Neural progenitor cell (in vitro differentiated cells): Measurements from ENCODE around the gene PRKAR1A. TPM values are rescaled to one million over a fixed set of nuclear protein-coding genes. Genes with fewer than 3 reads are reported as not detected.

Source experiments
- DNase-seq: peaks from one replicate; pipeline ENCODE4 v3.0.0-alpha.2; 2016; ENCODE audit warnings: low spot score
- H2AFZ ChIP-seq: fragments of 200-600 bp; sonication (generic); replicated peaks from 2 replicates; pipeline ENCODE4 v1.6.1; 2016; ENCODE audit warnings: antibody characterized with exemption
- H3F3A ChIP-seq: fragments of 200-600 bp; sonication (generic); 2 replicates; pipeline ENCODE4 v1.6.1; 2016; ENCODE audit warnings: antibody characterized with exemption, low read depth
- H3K27ac ChIP-seq: fragments of 200-600 bp; sonication (generic); 2 replicates; pipeline ENCODE4 v1.5.1; 2016; ENCODE audit warnings: mild to moderate bottlenecking
- H3K27me3 ChIP-seq: fragments of 200-600 bp; sonication (generic); 2 replicates; pipeline ENCODE4 v1.6.1; 2016; ENCODE audit warnings: mild to moderate bottlenecking, moderate library complexity
- H3K36me3 ChIP-seq: fragments of 200-600 bp; sonication (generic); 2 replicates; pipeline ENCODE4 v1.5.1; 2016
- H3K4me1 ChIP-seq: fragments of 200-600 bp; sonication (generic); 2 replicates; pipeline ENCODE4 v1.6.1; 2016; ENCODE audit warnings: mixed run types
- H3K4me2 ChIP-seq: fragments of 200-600 bp; sonication (generic); 2 replicates; pipeline ENCODE4 v1.6.1; 2016
- H3K4me3 ChIP-seq: fragments of 200-600 bp; sonication (generic); 2 replicates; pipeline ENCODE4 v1.5.1; 2016
- H3K79me2 ChIP-seq: fragments of 200-600 bp; sonication (generic); 2 replicates; pipeline ENCODE4 v1.6.1; 2016; ENCODE audit warnings: low read depth
- H3K9ac ChIP-seq: fragments of 200-600 bp; sonication (generic); 2 replicates; pipeline ENCODE4 v1.6.1; 2016
- H3K9me3 ChIP-seq: fragments of 200-600 bp; sonication (generic); 2 replicates; pipeline ENCODE4 v1.5.1; 2016; ENCODE audit warnings: low read depth
- H4K20me1 ChIP-seq: fragments of 200-600 bp; sonication (generic); 2 replicates; pipeline ENCODE4 v1.6.1; 2016; ENCODE audit warnings: low read depth
- H3K27ac Mint-ChIP-seq: 3 replicates; pipeline ENCODE4 v1.8.0; 2021; ENCODE audit warnings: mixed read lengths
- H3K27me3 Mint-ChIP-seq: 2 replicates; pipeline ENCODE4 v1.8.0; 2022; ENCODE audit warnings: low read depth, mild to moderate bottlenecking, inconsistent platforms, moderate library complexity, mixed read lengths; ENCODE audit not compliant: insufficient read depth
- H3K36me3 Mint-ChIP-seq: 3 replicates; pipeline ENCODE4 v1.8.0; 2021; ENCODE audit warnings: mixed read lengths
- H3K4me1 Mint-ChIP-seq: 3 replicates; pipeline ENCODE4 v1.8.0; 2021; ENCODE audit warnings: mixed read lengths
- H3K4me3 Mint-ChIP-seq: 3 replicates; pipeline ENCODE4 v1.8.0; 2021; ENCODE audit warnings: mild to moderate bottlenecking, moderate library complexity, mixed read lengths
- H3K9me3 Mint-ChIP-seq: 3 replicates; pipeline ENCODE4 v1.8.0; 2020; ENCODE audit warnings: mixed read lengths
- CTCF ChIP-seq: fragments of 200-600 bp; sonication (generic); IDR thresholded peaks from 2 replicates; pipeline ENCODE4 v1.5.1; 2017; ENCODE audit warnings: antibody characterized with exemption, mild to moderate bottlenecking
- EZH2 ChIP-seq: fragments of 200-600 bp; sonication (generic); IDR thresholded peaks from 2 replicates; pipeline ENCODE4 v1.6.1; 2017; ENCODE audit warnings: antibody characterized with exemption, mild to moderate bottlenecking, moderate library complexity
- EZH2phosphoT487 ChIP-seq: fragments of 200-600 bp; sonication (generic); IDR thresholded peaks from 2 replicates; pipeline ENCODE4 v1.6.1; 2017; ENCODE audit warnings: antibody characterized with exemption
- total RNA-seq: library from RNA; depleted of rRNA; stranded (reverse); fragments of >200 nt; gene quantifications from 2 replicates; pipeline ENCODE4 v1.2.3, GENCODE V29; 2015; ENCODE audit warnings: low replicate concordance

Gene PRKAR1A
- total RNA-seq, 1 donor from 2014 or later = 168 TPM

- no peaks in the 10 kb centered on the region for H3K36me3 Mint-ChIP-seq
Observed at GRCh38 chr17:68569346-68569745, 57.1 kb downstream of the PRKAR1A start.

DNA sequence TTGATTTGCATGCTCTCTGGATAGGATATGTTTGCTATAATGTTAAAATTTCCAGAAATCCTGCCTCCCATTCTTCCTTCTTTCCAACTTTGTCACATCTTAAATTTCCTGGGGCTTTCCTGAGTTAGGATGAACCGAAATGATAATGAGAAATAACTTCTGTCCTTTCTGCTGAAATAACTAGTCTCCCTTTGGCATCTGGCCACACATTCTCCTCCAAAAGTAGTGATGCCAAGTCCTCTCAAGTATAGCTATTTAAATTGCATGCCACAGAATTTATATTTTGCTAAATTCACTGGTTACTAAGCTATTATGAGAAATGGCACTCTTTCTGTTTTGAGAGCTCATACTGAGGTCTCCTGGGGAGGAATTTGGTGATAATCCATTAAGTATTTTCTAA, 58.3 kb downstream of the PRKAR1A start:
- H3K4me3 Mint-ChIP-seq = no peak overlapping the region
- H3K36me3 ChIP-seq = no peaks in the 10 kb centered on the region
- no peaks in the 10 kb centered on the region for H3K36me3 Mint-ChIP-seq
- no peaks in the 10 kb centered on the region for H4K20me1 ChIP-seq
- no peaks in the 10 kb centered on the region for H3K79me2 ChIP-seq
- no peak overlapping the region for H3K27ac Mint-ChIP-seq
- TF ChIP-seq CTCF (no peak), EZH2 (no peak), EZH2phosphoT487 (no peak)
- no peaks in the 10 kb centered on the region for H3K9me3 ChIP-seq
- no peak overlapping the region for H3K27ac ChIP-seq
- no peaks in the 10 kb centered on the region for H3K4me1 Mint-ChIP-seq
- H3K27me3 ChIP-seq = no peaks in the 10 kb centered on the region
- no peak overlapping the region for H3K4me3 ChIP-seq
- no peak for DNase-seq
- H3K9ac ChIP-seq = no peak overlapping the region
- H3K9me3 Mint-ChIP-seq = no peaks in the 10 kb centered on the region
- H3K4me1 ChIP-seq = no peaks in the 10 kb centered on the region
- no peak overlapping the region for H3K4me2 ChIP-seq
- no peaks in the 10 kb centered on the region for H3F3A ChIP-seq
- H3K27me3 Mint-ChIP-seq = peaks cover 6% of the 10 kb centered on the region
- no peak overlapping the region for H2AFZ ChIP-seq

More at GRCh38 chr17:68569346-68569745, 57.1 kb downstream of the PRKAR1A start:
- H3K4me3 Mint-ChIP-seq = no peak overlapping the region
- peaks cover 6% of the 10 kb centered on the region for H3K27me3 Mint-ChIP-seq
- no peaks in the 10 kb centered on the region for H3K9me3 ChIP-seq
- H3K4me3 ChIP-seq = no peak overlapping the region
- H3K9me3 Mint-ChIP-seq = no peaks in the 10 kb centered on the region
- H3K79me2 ChIP-seq = no peaks in the 10 kb centered on the region
- no peak overlapping the region for H2AFZ ChIP-seq
- H3F3A ChIP-seq = no peaks in the 10 kb centered on the region
- no peak overlapping the region for H3K27ac Mint-ChIP-seq
- TF ChIP-seq EZH2phosphoT487 (no peak), CTCF (no peak), EZH2 (no peak)
- no peaks in the 10 kb centered on the region for H3K27me3 ChIP-seq
- H3K4me2 ChIP-seq = no peak overlapping the region
- H3K9ac ChIP-seq = no peak overlapping the region
- no peak for DNase-seq
- no peaks in the 10 kb centered on the region for H3K4me1 ChIP-seq
- no peak overlapping the region for H3K27ac ChIP-seq
- no peaks in the 10 kb centered on the region for H3K36me3 ChIP-seq
- no peaks in the 10 kb centered on the region for H4K20me1 ChIP-seq
- H3K4me1 Mint-ChIP-seq = no peaks in the 10 kb centered on the region

DNA sequence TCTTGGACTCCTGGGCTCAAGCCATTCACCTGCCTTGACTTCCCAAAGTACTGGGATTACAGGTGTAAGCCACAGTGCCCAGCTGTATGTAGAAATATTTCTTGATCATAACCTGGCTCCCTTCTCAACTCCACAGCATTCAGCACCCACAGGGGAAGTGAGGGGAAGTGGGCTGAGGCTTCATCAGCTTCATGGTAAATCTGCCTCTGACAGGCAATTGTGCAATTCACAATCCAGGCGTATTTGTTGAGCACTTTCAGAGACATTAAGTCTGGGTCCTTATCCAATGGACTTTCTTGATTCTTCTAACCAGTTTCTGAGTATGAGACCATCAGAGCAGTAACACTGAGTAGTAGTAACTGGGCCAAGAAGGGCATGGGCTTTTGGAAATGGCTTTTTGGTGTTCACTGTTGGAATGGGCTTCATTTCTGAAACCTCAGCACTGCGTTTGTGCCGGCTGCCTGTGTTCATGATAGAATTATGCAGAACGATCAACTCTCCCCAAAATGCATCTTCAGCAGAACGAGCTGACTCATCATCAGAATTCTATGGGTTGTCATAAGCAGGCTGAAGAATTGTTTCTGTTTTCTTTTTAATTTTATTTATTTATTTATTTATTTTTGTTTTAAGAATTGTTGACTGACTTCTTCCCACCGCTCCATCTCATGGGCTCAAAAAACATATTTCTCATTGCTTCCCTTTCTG, 60.1 kb downstream of the PRKAR1A start:
- TF ChIP-seq EZH2phosphoT487 (no peak), CTCF (no peak), EZH2 (no peak)
- no peaks in the 10 kb centered on the region for H3K36me3 ChIP-seq
- H3K9me3 Mint-ChIP-seq = no peaks in the 10 kb centered on the region
- H3K79me2 ChIP-seq = no peaks in the 10 kb centered on the region
- no peaks in the 10 kb centered on the region for H3K9me3 ChIP-seq
- H3K4me1 Mint-ChIP-seq = peaks cover 6% of the 10 kb centered on the region
- H3K36me3 Mint-ChIP-seq = no peaks in the 10 kb centered on the region
- no peaks in the 10 kb centered on the region for H3K4me1 ChIP-seq
- no peak overlapping the region for H3K27ac ChIP-seq
- no peak overlapping the region for H3K4me2 ChIP-seq
- H3K27me3 ChIP-seq = no peaks in the 10 kb centered on the region
- no peak for DNase-seq
- no peak overlapping the region for H3K9ac ChIP-seq
- no peak overlapping the region for H2AFZ ChIP-seq
- H3F3A ChIP-seq = no peaks in the 10 kb centered on the region
- no peak overlapping the region for H3K4me3 ChIP-seq
- no peak overlapping the region for H3K27ac Mint-ChIP-seq
- H3K27me3 Mint-ChIP-seq = peaks cover 6% of the 10 kb centered on the region
- no peak overlapping the region for H3K4me3 Mint-ChIP-seq
- no peaks in the 10 kb centered on the region for H4K20me1 ChIP-seq
